HG03378 (cell line): ENCODE results near the gene DAPL1.

ENCODE experiments used
- ATAC-seq: cut with Tn5 transposase; IDR thresholded peaks from one replicate; pipeline ENCODE4 v1.9.1; 2021; ENCODE audit warnings: mild to moderate bottlenecking, moderate library complexity; ENCODE audit not compliant: unreplicated experiment

DAPL1 gene

GRCh38 chr2:158795195-158795924, at the start of gene DAPL1:
Gene DAPL1 (plus strand): TSS chr2:158795317. CDS start chr2:158795373, 56 bp downstream.
- no peak for ATAC-seq

- no peak for ATAC-seq
Measured at GRCh38 chr2:158745866-158746382, 49.2 kb upstream of the DAPL1 start.

GRCh38 chr2:158746488-158746887, 48.6 kb upstream of the DAPL1 start:
- ATAC-seq: no peak

GRCh38 chr2:158747281-158747680, 47.8 kb upstream of the DAPL1 start:
- no peak for ATAC-seq

GRCh38 chr2:158748926-158749590, 46.1 kb upstream of the DAPL1 start:
- ATAC-seq: no peak

- no peak for ATAC-seq
Measured at GRCh38 chr2:158750458-158751125, 44.5 kb upstream of the DAPL1 start.

GRCh38 chr2:158753641-158754611, 41.2 kb upstream of the DAPL1 start:
- peak; percentile 72 for ATAC-seq

- ATAC-seq: no peak
Measured at GRCh38 chr2:158755310-158756087, 39.6 kb upstream of the DAPL1 start.

- no peak for ATAC-seq
Measured at GRCh38 chr2:158756331-158756730, 38.8 kb upstream of the DAPL1 start.

- ATAC-seq: no peak
Measured at GRCh38 chr2:158756976-158757375, 38.1 kb upstream of the DAPL1 start.

- no peak for ATAC-seq
Measured at GRCh38 chr2:158760887-158761286, 34.2 kb upstream of the DAPL1 start.

GRCh38 chr2:158761621-158762020, 33.5 kb upstream of the DAPL1 start:
- ATAC-seq: no peak

GRCh38 chr2:158762336-158762735, 32.8 kb upstream of the DAPL1 start:
- ATAC-seq: no peak

- no peak for ATAC-seq
Measured at GRCh38 chr2:158766524-158766923, 28.6 kb upstream of the DAPL1 start.

GRCh38 chr2:158772306-158773078, 22.6 kb upstream of the DAPL1 start:
- ATAC-seq: no peak

- no peak for ATAC-seq
Measured at GRCh38 chr2:158773121-158773520, 22.0 kb upstream of the DAPL1 start.

- ATAC-seq: no peak
Measured at GRCh38 chr2:158774681-158775080, 20.4 kb upstream of the DAPL1 start.

- no peak for ATAC-seq
Measured at GRCh38 chr2:158775273-158776027, 19.7 kb upstream of the DAPL1 start.
